Heart right ventricle (tissue), 16 donors: ENCODE results near the gene TWIST2. TPM values are rescaled to one million over a fixed set of nuclear protein-coding genes. Genes with fewer than 3 reads are reported as not detected.
A peak's percentile ranks its signal among the peaks of the same experiment; 100 is the strongest.

Experiments
- ATAC-seq, 8 donors: fragments of 200-7000 bp; cut with Tn5 transposase; one replicate each; pipeline ENCODE4 v1.9.1; 2020; ENCODE audit warnings: mild to moderate bottlenecking in 8 of 8, moderate library complexity in 8 of 8, moderate number of reproducible peaks in 1 of 8
- DNase-seq, 2 donors: peaks; one replicate each; pipeline ENCODE4 v3.0.0-alpha.2; 2020
- H3K27ac ChIP-seq, 10 donors: fragments of 200-600 bp; sonication (generic) in 2 of 10; one replicate each; pipeline versions ENCODE4 v1.5.0 to v1.8.0; 2020 to 2022; ENCODE audit warnings: mild to moderate bottlenecking in 3 of 10
- H3K27me3 ChIP-seq, 7 donors: fragments of 200-600 bp; one replicate each; pipeline ENCODE4 v1.8.0; 2021 to 2022; ENCODE audit warnings: mild to moderate bottlenecking in 2 of 7
- H3K36me3 ChIP-seq, 9 donors: fragments of 200-600 bp; sonication (generic) in 1 of 9; one replicate each; pipeline versions ENCODE4 v1.5.0 to v1.8.0; 2020 to 2022; ENCODE audit warnings: mild to moderate bottlenecking in 2 of 9
- H3K4me1 ChIP-seq, 9 donors: fragments of 200-600 bp; sonication (generic) in 1 of 9; one replicate each; pipeline versions ENCODE4 v1.5.0 to v1.8.0; 2020 to 2022; ENCODE audit warnings: mild to moderate bottlenecking in 4 of 9
- H3K4me3 ChIP-seq, 10 donors: fragments of 200-600 bp; sonication (generic) in 2 of 10; one replicate each; pipeline versions ENCODE4 v1.5.0 to v1.8.0; 2020 to 2022; ENCODE audit warnings: mild to moderate bottlenecking in 7 of 10, moderate library complexity in 2 of 10
- H3K9me3 ChIP-seq, 11 donors: fragments of 200-600 bp in 10 of 11; sonication (generic) in 2 of 11; one replicate each; pipeline versions ENCODE4 v1.5.0 to v1.8.0; 2013 to 2022; ENCODE audit warnings: mild to moderate bottlenecking in 2 of 11, control low read depth in 1 of 11, moderate library complexity in 1 of 11
- CTCF ChIP-seq, 9 donors: fragments of 200-600 bp; sonication (generic) in 2 of 9; IDR thresholded peaks; one replicate each; pipeline versions ENCODE4 v1.5.0 to v1.8.0; 2021 to 2022; ENCODE audit warnings: antibody characterized with exemption in 9 of 9, mild to moderate bottlenecking in 5 of 9, moderate library complexity in 1 of 9
- WGBS, 2 donors: extraction: QIAGEN DNeasy Blood & Tissue Kit; methylation state at CpG; one replicate each; pipeline ENCODE4 v1.1.7; 2013; ENCODE audit warnings: inconsistent platforms in 1 of 2; 5-methylcytosine and 5-hydroxymethylcytosine counted together
- intact Hi-C, 10 donors: fragments of 100-400 bp; cut with DNase I; formaldehyde crosslinking; loops; one replicate each; pipeline versions ENCODE4 v1.11.1 to v1.14.2; 2022
- polyA plus RNA-seq, 2 donors: library from polyadenylated mRNA; stranded (reverse); fragments of 200-250 nt; gene quantifications; one replicate each; pipeline ENCODE4 v1.2.3, GENCODE V29; 2013
- total RNA-seq, 10 donors: library from RNA; stranded (reverse); fragmentation: NEBNext Ultra II Directional in 3 of 10; extraction: Animal tissue kit (Norgen Biotek cat#: 25700) in 3 of 10; gene quantifications; one replicate each; pipeline versions ENCODE4 v1.2.1 to v1.2.4, GENCODE V29; 2021 to 2023
- donor health status: Arrhythmogenic right ventricular cardiomyopathy.
- donor health status: ischemic (EF 13 %, LVEDD 7.1; RV severe dilation, severe dysfunction).
- donor health status: healthy with polysubstance abuse.
- donor health status: DM: no; HTN: yes; CAD: no.
- donor health status: DM: no; HTN: no; CAD: no.
- donor health status: ischemic (EF 25% LVEDD 6.9; RV normal size, moderate dysfunction).
- donor health status: ischemic (EF 25% LVEDD 5.7; RV mildly dilated, moderate dysfunction).
- donor health status: healthy.
- donor health status: DM: yes; HTN: yes; CAD: no.
- donor health status: Ischemic cardiomyopathy.
- donor health status: ischemic (EF 35%, LVEDD 5.7; RV mildly dilated, moderate dysfunction).
- donor health status: nonischemic (EF 11% LVEDD 7.7; RV severe dilation, severe dysfunction).
- donor health status: DM: yes; HTN: yes; CAD: no.
- donor health status: PGD.
- donor health status: ischemic (EF 29% LVEDD 5.4; RV normal size, mild dysfunction).
- donor health status: nonischemic (EF 23%, LVEDD 6.1; RV moderate dilation, normal function).

TWIST2 gene
- total and polyA plus RNA-seq, 12 donors, result 0.19 to 3.5 (median 1.1) TPM

- peaks cover 0 to 24% (median 10%) of the 10 kb centered on the region in 9 donors for H3K4me1 ChIP-seq
- intact Hi-C loops, result no loop called here
- H3K36me3 ChIP-seq, result no peaks in the 10 kb centered on the region
- peak overlapping the region in 8 of 10 donors; percentile 15 to 73 (median 62) for H3K27ac ChIP-seq
- H3K9me3 ChIP-seq, result no peaks in the 10 kb centered on the region
- WGBS, 2 donors, result 2 to 5% methylated on average over 74 to 80 of the region's 80 CpGs
- H3K4me3 ChIP-seq, result peak overlapping the region; percentile 18 to 65 (median 54)
- no peak for DNase-seq
- H3K27me3 ChIP-seq, result peaks cover 14 to 98% (median 86%) of the 10 kb centered on the region in 7 donors
- peak; percentile 21 to 77 (median 66) for ATAC-seq
- TF ChIP-seq CTCF (IDR thresholded peaks at IDR 0.05), result peak in 2 of 9 donors; percentile 6 to 10
These were observed 1.1 kb upstream of the TWIST2 start for GRCh38 chr2:238846628-238847418.

GRCh38 chr2:238847419-238847801 is 475 bp upstream of the TWIST2 start:
- no peaks in the 10 kb centered on the region for H3K9me3 ChIP-seq
- H3K36me3 ChIP-seq, result no peaks in the 10 kb centered on the region
- DNase-seq (no peak), ATAC-seq (peak in 6 of 8 donors; percentile 4 to 49 (median 18))
- H3K4me1 ChIP-seq, result peaks cover 0 to 24% (median 10%) of the 10 kb centered on the region in 9 donors
- 3 to 5% methylated on average over 26 to 30 of the region's 30 CpGs for WGBS, 2 donors
- TF ChIP-seq CTCF (IDR thresholded peaks at IDR 0.05), result no peak
- peak overlapping the region in 8 of 10 donors; percentile 15 to 73 (median 62) for H3K27ac ChIP-seq
- intact Hi-C loops, result no loop called here
- H3K27me3 ChIP-seq, result peaks cover 14 to 97% (median 91%) of the 10 kb centered on the region in 7 donors
- H3K4me3 ChIP-seq, result peak overlapping the region; percentile 18 to 65 (median 54)

GRCh38 chr2:238848691-238848975 is 748 bp downstream of the TWIST2 start:
- Histone ChIP-seq H3K27me3 (peaks cover 14 to 99% (median 86%) of the 10 kb centered on the region in 7 donors), H3K27ac (peak overlapping the region in 5 of 10 donors; percentile 10 to 64 (median 60)), H3K4me1 (peaks cover 0 to 24% (median 10%) of the 10 kb centered on the region in 9 donors), H3K9me3 (no peaks in the 10 kb centered on the region), H3K36me3 (no peaks in the 10 kb centered on the region), H3K4me3 (peak overlapping the region; percentile 28 to 65 (median 54))
- no peak for DNase-seq
- TF ChIP-seq CTCF (IDR thresholded peaks at IDR 0.05), result no peak
- ATAC-seq, result peak in 1 of 8 donors; percentile 12
- intact Hi-C loops, result no loop called here
- 3% methylated on average over 36 of the region's 36 CpGs for WGBS, 2 donors

- no peak for DNase-seq
- no peak for ATAC-seq
- Histone ChIP-seq H3K9me3 (no peaks in the 10 kb centered on the region), H3K4me3 (peak overlapping the region; percentile 28 to 65 (median 54)), H3K27ac (peak overlapping the region in 3 of 10 donors; percentile 10 to 64 (median 28)), H3K36me3 (no peaks in the 10 kb centered on the region), H3K27me3 (peaks cover 14 to 99% (median 85%) of the 10 kb centered on the region in 7 donors), H3K4me1 (peaks cover 0 to 24% (median 10%) of the 10 kb centered on the region in 9 donors)
- no peak for TF ChIP-seq CTCF (IDR thresholded peaks at IDR 0.05)
- 4% methylated on average over 70 of the region's 70 CpGs for WGBS, 2 donors
- intact Hi-C loops, result no loop called here
These were observed 1.3 kb downstream of the TWIST2 start for GRCh38 chr2:238848976-238849853.
